ENCODE data around the gene BAIAP3.

Gene BAIAP3

DNA sequence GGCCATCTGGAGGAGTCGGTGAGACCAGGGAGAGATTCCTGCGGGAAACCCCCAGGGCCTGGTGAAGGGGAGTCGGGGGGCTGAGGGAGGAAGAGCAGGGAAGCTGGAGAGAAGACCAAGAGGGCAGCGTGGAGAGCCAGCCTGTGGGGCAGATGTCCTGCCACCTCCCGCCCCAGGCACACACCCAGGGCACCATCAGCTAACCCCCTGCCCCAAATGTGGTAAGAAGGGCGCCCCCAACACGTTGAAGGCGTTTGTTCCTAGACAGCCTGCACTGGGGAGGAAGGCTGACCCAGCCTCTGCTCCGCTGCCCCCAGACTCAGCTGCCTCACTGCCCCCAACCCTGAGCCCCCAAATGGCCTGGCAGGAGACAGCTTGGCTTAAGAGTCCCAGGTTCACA lies 1.3 kb downstream of the BAIAP3 start:
- no peak for DNase-seq (ENCODE audit: low spot score)

GRCh38 chr16:1335211-1335971 lies 1.9 kb downstream of the BAIAP3 start:
- DNase-seq (ENCODE audit: low spot score) = no peak

DNA sequence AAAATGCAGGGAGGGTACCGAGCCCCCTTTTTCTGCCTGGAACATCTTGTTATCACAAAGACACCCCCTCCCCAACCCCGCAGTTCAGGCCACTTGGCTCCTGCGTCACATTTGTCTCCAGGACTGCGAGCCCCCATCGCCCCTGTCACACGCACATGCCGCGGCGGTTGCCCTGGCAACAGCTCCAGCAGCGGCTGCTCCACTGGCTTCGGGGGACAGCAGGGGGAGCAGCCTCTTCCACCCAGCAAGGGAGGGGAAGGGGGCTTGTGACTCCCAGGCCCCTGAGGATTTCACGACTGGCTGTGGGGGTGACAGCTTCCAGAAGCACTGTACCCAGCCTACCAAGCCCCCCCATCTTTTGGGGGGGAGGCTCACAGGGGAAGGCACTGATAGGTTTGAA lies 2.6 kb downstream of the BAIAP3 start:
- DNase-seq (ENCODE audit: low spot score) = no peak

- no peak for DNase-seq (ENCODE audit: low spot score)
Observed at GRCh38 chr16:1336619-1337018, 3.2 kb downstream of the BAIAP3 start.

DNA sequence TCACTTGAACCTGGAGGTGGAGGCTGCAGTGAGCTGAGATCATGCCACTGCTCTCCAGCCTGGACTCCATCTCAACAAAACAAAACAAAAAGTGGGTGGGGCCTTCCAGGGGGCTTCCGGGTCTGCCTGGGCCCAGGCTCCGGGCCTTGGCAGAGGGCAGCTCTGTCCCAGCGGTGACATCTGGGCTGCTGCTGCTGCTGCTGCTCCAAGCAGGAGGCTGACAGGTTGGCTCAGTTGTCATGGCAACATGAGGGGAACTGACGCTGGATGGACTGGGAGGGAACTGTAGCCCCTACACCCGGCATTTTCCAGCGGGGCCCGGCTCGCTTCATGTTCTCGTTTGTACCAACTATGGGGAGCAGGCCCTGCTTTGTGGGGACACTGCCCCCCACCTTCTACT lies 4.0 kb downstream of the BAIAP3 start:
- DNase-seq (ENCODE audit: low spot score) = no peak

GRCh38 chr16:1338119-1338730 lies 4.8 kb downstream of the BAIAP3 start:
- no peak for DNase-seq (ENCODE audit: low spot score)

GRCh38 chr16:1338855-1339675 lies 5.6 kb downstream of the BAIAP3 start:
- DNase-seq (ENCODE audit: low spot score) = no peak

DNA sequence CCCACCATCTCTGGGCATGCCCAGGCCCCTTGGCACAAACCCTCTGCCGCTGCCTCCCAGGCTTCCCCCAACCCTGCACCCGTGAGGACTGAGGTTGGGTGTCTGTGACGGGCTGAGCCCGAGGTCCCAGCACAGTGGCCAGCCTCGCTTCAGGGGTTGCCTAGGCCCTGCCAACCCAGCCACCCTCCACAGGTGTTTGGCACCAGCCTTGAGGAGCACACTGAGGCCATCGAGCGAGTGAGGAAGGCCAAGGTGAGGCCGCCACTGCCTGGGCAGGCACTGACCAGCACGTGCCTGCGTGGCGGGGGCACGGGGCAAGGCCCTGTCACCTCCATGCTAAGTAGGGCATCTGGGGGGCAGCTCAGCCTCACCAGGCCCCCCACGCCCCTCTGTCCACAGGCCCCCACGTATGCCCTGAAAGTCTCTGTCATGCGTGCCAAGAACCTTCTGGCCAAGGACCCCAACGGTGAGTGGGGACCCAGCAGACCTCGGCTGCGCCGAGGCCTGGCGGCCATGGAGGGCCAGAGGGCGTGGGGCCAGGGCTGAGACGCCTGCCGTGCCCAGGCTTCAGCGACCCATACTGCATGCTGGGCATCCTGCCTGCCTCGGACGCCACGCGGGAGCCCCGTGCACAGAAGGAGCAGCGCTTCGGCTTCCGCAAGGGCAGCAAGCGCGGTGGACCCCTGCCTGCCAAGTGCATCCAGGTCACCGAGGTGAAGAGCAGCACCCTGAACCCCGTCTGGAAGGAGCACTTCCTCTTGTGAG lies 7.5 kb downstream of the BAIAP3 start:
- no peak for DNase-seq (ENCODE audit: low spot score)

- DNase-seq (ENCODE audit: low spot score) = no peak
Observed at GRCh38 chr16:1341495-1342420, 8.3 kb downstream of the BAIAP3 start.

DNA sequence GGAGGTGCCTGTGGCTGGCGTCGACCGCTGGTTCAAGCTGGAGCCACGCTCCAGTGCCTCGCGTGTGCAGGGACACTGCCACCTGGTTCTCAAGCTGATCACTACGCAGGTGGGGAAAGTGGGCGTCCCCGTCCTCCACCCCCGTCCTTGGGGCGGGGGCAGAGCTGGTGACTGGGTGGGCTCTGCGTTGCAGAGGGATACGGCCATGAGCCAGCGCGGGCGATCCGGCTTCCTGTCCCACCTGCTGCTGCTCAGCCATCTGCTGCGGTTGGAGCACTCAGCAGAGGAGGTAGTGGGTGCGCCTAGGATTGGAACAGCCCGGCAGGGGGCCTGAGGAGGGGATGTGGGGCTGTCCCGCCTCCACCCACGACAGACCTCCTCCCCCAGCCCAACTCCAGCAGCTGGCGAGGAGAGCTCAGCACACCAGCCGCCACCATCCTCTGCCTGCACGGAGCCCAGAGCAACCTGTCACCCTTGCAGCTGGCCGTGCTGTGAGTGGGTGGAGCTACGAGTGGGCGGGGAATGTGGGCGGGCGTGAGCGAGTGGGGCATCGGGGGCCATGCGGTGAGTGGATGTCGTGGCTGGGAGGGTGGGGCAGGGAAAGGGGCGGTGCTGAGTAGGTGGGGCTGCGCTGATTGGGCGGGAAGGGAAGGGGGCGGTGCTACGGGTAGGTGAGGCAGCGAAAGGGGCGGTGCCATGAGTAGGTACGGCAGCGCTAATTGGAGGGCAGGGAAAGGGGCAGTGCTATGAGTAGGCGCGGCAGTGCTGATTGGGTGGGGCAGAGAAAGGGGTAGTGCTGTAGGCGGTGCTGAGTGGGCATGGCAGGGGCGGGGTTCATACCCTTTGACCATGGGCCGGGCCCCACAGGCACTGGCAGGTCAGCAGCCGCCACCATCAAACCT lies 9.3 kb downstream of the BAIAP3 start:
- DNase-seq (ENCODE audit: low spot score) = peak; percentile 97

DNA sequence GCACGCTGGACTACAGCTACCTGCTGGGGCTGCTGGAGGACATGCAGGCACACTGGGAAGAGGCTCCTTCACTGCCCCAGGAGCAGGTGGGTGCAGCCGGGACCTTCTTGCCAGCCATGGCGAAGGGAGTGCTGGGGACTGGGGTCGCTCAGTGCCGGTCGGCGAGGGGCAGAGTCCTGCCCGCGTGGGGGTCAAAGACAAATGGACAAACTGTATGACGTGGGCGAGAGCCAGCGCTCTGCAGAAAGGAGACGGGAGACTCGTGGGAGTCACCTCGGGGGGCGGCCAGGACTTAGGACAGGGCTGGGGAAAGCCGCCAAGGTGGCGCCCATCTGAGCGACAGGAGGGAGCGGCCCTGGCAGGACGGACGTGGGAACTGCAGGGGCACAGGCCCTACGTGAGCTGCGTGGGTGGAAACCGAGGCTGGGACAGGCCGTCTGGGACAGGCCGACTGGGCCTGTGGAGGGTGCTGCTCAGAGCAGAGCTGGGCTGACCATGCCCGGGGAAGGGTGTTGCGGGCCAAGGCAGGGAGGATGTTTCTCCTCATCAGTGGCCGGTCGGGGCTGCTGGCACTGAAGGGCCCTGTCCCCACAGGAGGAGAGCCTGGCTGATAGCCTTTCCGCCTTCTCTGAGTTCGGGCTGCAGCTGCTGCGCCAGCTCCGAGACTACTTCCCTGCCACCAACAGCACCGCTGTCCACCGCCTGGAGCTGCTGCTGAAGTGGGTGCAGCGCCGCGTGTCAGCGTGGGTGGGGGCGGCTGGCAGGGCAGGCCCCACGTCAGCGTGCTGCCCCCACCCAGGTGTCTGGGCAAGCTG lies 10.2 kb downstream of the BAIAP3 start:
- DNase-seq (ENCODE audit: low spot score) = no peak

GRCh38 chr16:1344499-1344898 lies 11.1 kb downstream of the BAIAP3 start:
- DNase-seq (ENCODE audit: low spot score) = no peak

- DNase-seq (ENCODE audit: low spot score) = no peak
Observed at GRCh38 chr16:1345087-1345486, 11.6 kb downstream of the BAIAP3 start.

- DNase-seq (ENCODE audit: low spot score) = no peak
Observed at GRCh38 chr16:1345651-1346421, 12.4 kb downstream of the BAIAP3 start.

DNA sequence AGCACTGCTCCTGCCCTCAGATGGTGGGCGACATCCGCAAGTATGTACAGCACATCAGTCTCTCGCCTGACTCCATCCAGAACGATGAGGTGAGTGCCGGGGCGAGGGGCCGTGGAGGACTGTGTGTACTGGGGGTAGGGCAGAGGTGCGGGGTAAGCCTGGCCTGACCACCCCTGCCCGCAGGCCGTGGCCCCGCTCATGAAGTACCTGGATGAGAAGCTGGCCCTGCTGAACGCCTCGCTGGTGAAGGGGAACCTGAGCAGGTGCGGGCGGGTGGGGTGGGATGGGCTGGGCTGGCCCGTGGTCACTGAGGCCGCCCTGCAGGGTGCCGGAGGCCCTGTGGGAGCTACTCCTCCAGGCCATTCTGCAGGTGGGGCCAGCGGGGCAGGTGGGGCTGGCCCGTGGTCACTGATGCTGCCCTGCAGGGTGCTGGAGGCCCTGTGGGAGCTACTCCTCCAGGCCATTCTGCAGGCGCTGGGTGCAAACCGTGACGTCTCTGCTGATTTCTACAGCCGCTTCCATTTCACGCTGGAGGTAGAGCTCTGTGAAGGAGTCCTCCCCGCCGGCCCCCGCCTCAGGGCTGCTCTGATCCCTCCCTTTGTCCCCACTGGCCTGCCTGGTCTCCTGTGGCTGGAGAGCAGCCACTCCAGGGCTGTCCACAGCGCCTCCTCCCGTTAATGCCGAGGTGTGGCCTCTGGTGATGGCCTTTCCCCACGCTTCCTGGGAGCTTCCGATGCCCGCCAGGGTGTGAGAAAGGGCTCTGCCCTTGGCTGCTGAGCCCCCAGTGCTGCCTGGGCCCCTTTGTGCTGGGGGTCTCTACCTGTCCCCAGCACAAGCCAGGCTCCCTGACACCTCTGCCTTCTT lies 13.2 kb downstream of the BAIAP3 start:
- DNase-seq (ENCODE audit: low spot score) = no peak

- no peak for DNase-seq (ENCODE audit: low spot score)
Observed at GRCh38 chr16:1347286-1347855, 13.9 kb downstream of the BAIAP3 start.

DNA sequence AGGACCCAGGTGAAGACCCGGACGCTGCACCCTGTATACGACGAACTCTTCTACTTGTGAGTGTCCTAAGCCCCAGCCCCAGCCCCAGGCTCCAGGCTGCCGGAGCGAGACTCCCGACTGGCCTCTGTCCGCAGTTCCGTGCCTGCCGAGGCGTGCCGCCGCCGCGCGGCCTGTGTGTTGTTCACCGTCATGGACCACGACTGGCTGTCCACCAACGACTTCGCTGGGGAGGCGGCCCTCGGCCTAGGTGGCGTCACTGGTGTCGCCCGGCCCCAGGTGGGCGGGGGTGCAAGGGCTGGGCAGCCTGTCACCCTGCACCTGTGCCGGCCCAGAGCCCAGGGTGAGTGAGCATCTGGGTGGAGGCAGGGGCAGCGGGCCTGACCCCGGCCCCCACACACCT lies 14.5 kb downstream of the BAIAP3 start:
- no peak for DNase-seq (ENCODE audit: low spot score)
